Putamen (tissue), 1 donor: ENCODE data around the gene SLC9A5.

Source experiments
- DNase-seq: peaks from one replicate; pipeline ENCODE4 v3.0.0-alpha.2; 2016; ENCODE audit warnings: low spot score

SLC9A5 gene, protein sequence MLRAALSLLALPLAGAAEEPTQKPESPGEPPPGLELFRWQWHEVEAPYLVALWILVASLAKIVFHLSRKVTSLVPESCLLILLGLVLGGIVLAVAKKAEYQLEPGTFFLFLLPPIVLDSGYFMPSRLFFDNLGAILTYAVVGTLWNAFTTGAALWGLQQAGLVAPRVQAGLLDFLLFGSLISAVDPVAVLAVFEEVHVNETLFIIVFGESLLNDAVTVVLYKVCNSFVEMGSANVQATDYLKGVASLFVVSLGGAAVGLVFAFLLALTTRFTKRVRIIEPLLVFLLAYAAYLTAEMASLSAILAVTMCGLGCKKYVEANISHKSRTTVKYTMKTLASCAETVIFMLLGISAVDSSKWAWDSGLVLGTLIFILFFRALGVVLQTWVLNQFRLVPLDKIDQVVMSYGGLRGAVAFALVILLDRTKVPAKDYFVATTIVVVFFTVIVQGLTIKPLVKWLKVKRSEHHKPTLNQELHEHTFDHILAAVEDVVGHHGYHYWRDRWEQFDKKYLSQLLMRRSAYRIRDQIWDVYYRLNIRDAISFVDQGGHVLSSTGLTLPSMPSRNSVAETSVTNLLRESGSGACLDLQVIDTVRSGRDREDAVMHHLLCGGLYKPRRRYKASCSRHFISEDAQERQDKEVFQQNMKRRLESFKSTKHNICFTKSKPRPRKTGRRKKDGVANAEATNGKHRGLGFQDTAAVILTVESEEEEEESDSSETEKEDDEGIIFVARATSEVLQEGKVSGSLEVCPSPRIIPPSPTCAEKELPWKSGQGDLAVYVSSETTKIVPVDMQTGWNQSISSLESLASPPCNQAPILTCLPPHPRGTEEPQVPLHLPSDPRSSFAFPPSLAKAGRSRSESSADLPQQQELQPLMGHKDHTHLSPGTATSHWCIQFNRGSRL

DNA sequence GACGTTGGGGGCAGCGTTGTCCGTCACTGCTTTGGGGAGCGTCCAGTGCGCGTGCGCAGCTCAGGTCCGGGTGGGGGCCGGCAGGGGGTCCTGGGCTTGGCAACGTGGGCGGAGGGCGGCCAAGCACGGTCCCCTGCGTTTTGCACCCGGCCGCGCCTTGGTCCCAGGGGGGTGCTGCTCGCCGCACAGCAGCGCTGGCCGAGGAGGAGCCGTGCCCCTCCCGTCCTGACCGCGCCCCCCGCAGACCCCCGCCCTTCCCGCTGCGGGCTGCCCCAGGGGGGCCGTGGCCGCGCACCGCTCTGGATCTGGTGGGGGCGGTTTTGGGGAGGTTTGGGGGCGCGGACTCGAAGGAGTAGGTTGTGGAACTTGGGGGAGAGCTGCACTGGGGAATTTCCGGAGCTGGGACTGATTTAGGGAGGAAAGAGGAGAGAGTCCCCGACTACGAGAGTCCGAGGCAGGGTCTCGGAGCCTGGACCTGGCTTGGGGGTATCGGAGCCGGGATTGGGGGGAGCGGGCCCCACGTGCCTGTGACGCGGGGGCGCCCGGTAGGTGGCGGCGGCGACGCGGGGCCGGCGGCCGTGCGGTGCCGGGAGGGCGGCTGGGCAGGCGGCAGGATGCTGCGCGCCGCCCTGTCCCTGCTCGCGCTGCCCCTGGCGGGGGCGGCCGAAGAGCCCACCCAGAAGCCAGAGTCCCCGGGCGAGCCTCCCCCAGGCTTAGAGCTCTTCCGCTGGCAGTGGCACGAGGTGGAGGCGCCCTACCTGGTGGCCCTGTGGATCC lies at the start of gene SLC9A5:
TSS of gene SLC9A5 (plus strand) at position 579 of the 777 bp plus-strand sequence. CDS start at position 615, 36 bp downstream.
- no peak for DNase-seq

DNA sequence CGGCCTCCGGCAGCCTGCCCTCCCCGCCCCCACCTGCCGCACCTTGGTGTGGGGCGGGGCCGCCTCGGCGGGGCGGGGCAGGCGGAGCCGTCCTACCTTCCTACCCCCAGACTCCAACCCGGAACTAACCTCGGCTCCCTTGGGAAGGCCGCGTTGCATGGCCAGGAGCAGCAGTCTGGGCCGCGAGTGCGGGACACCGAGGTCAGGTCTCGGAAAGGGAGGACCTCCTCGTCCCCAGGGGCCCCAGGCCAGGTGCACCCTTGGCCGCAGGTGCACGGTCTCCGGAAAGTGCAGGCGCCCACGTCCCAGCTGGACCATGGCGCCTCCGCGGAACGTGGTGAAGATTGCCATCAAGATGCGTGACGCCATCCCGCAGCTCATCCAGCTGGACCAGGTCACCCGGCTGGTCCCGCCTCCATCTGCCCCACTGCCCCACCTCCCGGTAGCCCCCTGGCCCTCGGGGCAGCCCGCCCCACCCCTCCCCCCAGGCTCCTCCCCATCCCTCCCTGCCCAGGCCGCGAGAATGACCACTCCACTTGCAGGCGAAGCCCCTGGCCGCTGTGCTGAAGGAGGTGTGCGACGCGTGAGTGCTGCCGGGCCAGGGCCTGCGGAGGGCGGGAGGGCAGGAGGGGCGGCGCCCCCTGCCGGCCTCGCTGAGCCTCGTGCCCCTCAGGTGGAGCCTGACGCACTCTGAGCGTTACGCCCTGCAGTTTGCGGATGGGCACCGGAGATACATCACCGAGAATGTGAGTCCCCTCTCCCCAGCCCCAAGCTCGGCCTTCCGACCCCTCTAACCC lies 49.6 kb upstream of the SLC9A5 start, which contains the start of gene ELMO3:
TSS of gene ELMO3 (plus strand) at position 121 of the 797 bp plus-strand sequence. CDS start at position 317, 196 bp downstream.
- DNase-seq = no peak

DNA sequence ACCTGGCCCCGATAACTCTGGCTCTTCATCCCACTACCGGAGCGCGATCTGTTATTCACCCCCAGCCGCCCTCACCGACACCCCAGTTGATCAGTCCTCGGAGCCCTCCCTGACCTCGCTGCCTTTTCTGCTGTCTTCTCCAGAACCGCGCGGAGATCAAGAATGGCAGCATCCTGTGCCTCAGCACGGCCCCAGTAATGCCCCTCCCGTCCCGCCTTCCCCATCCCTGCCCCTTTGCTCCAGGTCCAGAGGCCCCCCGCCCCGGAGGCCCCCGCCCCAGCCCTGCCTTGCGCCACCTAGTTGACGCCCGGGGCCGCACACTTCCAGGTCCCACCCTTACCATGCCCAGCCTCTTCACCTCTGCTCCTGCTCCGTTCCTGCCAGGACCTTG lies 49.0 kb upstream of the SLC9A5 start:
- no peak for DNase-seq

DNA sequence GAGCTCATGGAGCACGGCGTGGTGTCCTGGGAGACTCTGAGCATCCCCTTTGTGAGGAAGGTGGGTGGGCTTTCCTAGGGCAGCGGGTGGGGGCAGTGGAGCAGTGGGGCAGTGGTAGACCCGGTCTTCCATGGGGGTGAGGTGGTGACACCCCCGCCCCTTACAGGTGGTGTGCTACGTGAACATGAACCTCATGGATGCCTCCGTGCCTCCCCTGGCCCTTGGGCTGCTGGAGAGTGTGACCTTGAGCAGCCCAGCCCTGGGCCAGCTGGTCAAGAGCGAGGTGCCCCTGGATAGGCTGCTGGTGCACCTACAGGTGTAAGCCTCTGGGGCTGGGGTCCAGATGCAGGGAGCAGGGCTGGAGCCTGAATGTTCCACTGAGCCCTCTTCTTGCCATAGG lies 48.3 kb upstream of the SLC9A5 start:
- no peak for DNase-seq

DNA sequence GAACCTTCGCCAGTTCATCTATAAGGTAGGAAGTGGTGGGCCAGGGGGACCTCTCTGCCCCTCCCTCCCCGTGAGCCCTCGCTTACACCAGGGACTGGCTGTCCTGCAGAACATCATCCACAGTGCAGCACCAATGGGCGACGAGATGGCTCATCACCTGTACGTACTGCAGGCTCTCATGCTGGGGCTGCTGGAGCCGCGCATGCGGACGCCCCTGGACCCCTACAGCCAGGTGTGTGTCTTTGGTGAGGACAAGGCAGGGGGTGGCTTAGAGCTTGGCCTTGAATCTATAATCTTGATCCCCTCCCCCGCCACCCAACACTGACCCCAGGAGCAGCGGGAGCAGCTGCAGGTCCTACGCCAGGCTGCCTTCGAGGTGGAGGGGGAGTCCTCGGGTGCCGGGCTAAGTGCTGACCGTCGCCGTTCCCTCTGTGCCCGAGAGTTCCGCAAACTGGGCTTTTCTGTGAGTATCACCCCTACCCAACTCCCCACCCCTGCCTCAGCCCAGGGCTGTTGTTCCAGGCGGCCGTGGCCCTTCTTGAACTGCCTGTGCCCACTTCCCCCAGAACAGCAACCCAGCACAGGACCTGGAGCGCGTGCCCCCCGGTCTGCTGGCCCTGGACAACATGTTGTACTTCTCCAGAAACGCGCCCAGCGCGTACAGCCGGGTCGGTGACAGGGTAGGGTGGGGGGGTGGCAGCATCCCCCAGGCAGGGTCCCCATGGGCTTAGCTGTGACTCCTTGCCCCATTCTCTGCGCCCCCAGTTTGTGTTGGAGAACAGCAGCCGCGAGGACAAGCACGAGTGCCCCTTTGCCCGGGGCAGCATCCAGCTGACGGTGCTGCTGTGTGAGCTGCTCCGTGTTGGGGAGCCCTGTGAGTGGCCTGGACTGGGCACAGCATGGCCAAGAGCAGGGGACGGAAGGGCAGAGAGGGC lies 47.1 kb upstream of the SLC9A5 start:
- no peak for DNase-seq

DNA sequence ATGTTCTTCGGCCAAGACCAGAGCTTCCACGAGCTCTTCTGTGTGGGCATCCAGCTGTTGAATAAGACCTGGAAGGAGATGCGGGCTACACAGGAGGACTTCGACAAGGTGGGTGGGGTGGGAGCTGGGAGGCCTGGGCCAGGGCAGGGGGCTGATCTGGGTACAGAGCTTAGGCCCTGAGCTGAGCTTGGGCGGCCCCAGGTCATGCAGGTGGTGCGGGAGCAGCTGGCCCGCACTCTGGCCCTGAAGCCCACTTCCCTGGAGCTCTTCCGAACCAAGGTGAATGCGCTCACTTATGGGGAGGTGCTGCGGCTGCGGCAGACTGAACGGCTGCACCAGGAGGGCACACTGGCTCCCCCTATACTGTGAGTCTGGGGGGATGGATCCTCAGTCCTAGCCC lies 46.4 kb upstream of the SLC9A5 start:
- no peak for DNase-seq

DNA sequence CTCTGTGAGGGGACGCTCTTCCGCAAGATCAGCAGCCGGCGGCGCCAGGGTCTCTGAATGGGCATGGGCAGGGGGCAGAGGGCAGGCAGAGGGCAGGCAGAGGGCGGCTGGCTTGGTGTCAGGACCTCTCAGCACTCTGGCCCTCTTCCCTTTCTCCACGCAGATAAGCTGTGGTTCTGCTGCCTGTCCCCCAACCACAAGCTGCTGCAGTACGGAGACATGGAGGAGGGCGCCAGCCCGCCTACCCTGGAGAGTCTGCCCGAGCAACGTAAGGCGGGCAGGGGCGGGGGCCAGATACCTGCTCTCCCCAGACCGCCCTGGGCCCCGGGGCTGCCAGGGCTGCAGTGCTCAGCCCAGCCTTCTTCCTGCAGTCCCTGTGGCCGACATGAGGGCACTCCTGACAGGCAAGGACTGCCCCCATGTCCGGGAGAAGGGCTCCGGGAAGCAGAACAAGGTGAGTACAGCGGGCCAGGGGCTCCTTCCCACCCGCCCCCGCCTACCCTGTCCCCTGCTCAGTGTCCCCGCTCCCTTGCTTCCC lies 45.8 kb upstream of the SLC9A5 start:
- DNase-seq = no peak

DNA sequence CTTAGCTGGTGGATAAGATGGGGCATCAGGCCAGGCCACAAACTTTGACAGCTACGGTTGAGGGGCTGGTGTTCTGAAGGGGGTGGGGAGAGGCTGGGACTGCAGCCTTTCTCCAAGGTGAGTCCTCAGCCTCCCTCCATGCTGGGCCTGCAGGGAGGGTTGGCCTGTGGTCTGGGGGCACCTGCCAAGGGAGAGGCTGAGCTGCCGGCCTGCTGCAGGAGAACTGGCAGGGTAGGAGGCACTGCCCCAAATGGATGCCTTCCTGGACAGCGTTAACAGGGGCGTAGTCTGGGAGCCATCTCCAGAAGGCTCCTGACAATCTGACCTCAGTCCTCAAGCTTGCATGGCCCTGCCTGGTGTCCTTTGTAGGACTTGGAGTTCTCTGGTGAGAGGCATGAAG lies 44.7 kb upstream of the SLC9A5 start:
- no peak for DNase-seq

DNA sequence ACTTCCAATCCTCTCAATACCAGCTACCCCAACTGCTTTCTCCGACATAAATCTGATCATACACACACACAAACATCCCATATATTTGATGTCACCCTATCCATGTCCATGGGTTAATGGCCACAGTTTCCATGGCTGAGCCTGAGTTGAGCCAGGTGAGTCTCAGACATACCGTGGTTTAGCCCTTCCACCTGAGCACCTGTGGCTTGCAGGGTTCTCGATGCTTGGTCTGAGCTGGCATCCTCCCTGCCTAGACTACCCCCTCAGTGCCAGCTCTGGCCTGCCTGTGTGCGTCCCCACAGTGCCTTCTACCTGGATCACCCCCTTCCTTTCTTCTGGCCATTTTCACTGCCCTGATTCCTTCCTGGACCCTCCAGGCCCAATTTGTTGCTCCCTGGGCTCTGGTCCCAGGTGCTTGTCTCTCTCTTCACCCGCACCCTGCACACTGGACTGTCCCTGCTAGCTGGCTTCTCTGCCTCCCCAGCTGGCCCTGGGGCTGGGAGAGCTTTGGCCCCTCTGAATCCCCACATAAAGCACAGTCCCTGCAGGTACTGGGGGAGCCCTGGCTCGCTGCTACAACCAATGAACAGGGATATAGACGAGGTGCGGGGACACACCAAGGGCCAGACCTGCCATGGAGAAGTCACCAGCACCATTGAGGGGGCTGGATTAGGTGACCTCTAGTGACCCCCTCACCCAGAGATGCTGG lies 42.5 kb upstream of the SLC9A5 start:
- DNase-seq = no peak

DNA sequence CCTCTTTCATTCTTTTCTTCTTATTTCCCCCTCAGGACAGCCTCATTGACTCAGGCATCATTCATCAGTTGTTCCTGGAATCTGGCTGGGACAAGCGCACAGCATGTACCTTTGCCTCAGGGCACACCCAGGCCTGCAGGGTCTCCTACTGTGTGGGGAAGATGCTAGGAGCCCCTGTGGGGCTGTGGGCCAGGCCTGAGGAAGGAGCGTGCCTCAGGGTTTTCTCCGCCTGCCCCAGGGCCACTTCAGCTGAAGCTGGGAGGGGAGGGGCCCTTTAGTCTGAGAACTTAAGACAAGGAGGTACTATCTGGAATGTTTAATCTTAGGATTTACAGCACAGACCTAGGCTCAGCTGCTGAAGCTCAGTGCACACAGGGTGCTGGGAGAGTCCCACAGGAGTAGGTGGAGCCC lies 41.9 kb upstream of the SLC9A5 start:
- no peak for DNase-seq

DNA sequence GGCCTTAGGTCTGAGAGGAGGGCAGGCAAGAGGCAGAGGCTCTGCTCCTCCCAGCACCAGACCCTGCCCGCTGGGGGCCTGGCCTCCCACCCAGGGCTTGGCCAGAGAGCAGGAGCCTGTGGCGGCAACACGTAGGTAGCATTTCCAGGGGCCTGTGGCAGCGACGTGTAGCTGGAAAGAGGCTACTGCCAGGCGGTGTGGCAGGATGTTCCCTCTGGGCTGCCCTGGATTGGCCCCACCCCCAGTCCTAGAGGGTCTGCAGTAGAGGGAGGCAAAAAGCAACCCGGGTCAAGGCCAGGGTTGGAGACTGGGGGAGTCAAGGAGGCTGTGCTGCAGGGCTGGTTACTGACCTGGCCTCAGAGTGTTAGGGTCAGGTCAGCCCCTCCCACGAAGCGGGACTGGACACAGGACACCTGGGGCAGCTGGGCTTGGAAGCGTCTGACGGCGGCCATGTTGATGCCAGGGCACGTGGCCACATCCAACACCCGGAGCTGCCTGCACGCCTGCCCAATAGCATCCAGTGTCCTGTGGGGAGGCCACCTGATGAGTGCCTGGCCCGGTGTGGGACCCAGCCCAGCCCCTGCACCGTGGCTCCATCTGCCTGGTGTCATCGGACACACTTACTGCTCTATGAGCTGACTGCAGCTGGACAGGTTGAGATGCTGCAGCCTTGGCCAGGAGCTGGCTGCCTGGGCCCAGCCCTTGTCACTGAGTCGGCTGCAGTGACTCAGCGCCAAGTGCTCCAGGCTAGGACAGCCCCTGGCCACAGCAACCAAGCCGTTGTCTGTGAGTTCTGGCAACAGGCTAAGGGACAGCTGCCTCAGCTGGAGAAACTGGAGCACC lies 41.3 kb upstream of the SLC9A5 start:
- DNase-seq = no peak

DNA sequence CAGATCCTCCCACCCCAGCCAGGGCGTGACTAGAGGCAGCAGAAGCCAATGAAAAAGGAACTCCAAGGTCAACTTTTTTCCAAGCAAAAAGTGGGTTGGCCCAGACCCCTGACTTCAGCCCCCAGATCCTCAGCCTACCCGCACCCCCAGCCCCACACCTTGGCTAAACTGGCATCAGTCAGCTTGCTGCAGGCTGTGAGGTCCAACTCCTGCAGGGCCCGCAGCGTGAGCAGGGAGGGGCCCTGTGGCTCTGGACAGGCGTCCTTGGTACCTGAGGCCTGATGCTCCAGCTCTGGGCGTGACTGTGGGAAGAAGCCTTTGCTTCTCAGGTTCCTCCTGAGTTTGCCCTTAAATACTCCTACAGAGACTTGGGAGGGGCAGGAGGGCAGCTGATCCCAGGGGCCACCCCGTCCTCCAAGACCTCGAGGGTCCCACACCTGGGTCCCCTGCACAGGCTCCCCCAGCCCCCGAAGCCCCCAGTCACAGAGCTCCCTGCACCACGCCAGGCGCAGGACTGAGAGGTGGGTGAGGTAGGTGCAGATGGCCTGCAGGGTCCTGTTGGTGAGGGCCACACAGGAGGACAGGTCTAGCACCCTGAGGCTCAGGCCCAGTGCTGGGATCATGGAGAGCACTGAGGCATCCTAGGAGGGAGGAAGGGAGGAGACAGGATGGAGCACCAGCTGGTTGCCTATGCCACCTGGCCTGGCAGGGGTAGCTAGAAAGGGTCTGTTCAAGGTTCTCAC lies 40.5 kb upstream of the SLC9A5 start:
- no peak for DNase-seq

DNA sequence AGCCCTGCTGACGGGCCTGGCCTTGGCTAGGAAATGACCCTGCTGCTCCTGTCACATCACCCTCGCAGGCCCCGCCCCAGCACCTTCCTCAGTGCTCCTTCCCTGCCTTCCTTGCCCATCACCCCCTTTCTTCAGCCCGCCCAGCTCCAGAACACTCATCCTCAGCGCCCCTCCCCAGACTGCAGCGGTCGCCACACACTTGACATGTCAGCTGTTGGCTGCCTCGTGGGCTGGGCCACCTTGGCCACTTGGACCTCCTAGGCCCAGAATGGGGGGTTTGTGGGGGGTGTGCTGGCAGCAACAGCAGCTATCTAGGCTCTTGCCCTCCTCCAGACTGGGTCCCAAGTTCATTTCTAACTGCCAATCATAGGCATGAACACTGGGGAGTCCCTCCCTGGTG lies 39.2 kb upstream of the SLC9A5 start:
- no peak for DNase-seq

DNA sequence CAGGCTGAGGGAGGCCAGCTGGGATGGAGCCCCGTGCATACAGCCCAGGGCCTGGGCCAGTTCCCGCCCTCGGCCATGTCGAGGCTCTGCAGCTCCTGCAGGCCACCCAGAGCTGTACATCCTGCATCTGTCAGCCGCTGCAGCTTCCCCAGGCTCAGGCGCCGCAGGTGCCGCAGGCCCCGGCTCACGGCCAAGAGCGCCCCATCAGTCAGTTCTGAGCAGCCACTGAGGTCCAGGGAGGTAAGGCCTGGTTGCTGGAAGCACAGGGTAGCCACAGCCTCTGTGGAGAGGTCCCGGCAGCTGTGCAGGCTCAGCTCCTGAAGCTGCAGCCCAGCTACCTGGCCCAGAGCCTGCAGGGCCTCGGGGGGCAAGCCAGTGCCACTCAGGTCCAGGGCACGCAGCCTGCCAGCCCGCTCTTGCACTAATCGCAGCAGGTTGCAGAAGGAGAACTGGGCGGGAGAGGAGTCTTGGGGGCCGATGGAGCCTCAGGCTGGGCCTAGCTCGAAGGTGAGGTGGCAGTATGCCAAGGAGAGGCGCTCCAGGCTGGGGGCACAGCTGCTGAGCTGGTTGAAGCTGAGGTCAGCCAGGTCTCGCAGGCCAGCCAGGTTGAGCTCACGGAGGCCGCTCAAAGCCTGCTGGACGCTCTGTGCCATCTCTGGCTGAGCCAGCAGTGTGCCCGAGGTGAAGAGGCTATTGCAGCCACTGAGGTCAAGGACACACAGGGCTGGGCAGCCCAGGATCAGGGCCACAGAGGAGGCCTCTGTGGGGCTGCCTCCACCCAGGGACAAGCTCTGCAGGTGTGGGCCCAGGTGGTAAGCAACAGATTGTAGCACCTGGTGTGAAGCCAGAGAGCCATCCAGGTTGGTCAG lies 38.5 kb upstream of the SLC9A5 start:
- no peak for DNase-seq

DNA sequence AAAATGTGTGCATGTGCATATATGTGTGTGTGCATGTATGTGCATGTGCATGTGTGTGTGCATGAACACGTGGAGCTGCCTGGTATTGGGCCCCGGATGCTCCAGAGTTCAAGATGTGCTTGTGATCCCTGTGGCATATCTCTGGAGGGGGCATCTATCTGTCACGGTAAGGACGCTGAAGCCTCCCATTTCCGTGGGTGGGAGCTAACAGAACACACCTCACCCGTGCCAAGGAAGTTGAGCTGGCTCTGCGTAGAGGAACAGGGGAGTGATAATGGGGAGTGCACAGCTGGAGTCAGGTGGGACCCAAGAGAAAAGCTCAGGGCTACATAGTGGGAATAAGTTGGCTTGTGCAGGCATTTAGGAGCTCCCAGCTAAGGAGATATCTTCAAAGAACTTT lies 37.1 kb upstream of the SLC9A5 start:
- no peak for DNase-seq

DNA sequence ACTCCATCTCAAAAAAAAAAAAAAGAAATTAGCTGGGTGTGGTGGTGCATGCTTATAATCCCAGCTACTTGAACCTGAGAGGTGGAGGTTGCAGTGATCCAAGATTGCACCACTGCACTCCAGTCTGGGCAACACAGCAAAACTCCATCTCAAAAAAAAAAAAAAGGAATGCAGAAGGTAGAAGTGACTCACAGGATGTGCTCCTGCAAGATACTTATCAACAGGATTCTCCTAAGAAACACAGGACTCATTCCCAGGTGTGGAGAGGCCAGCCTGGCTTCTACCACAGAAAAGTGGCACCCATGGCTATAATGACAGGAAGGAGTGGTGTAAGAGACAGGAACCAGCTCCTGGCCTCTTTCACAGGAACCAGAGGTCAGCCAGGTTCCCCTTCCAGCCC lies 36.0 kb upstream of the SLC9A5 start:
- no peak for DNase-seq
